ENCODE results near the gene BCL2L15.

Gene BCL2L15

GRCh38 chr1:113887402-113888175 lies at the start of gene BCL2L15:
TSS of gene BCL2L15 (minus strand) at chr1:113887581. CDS start at chr1:113887375, 206 bp downstream.
- DNase-seq: no peak

GRCh38 chr1:113937146-113937545 lies 49.8 kb upstream of the BCL2L15 start:
- no peak for DNase-seq

- DNase-seq: peak; percentile 20
Observed at GRCh38 chr1:113935970-113936369, 48.6 kb upstream of the BCL2L15 start.

GRCh38 chr1:113935176-113935575 lies 47.8 kb upstream of the BCL2L15 start:
- no peak for DNase-seq

- no peak for DNase-seq
Observed at GRCh38 chr1:113934511-113935055, 47.2 kb upstream of the BCL2L15 start.

- no peak for DNase-seq
Observed at GRCh38 chr1:113934006-113934405, 46.6 kb upstream of the BCL2L15 start.

- peak; percentile 60 for DNase-seq
Observed at GRCh38 chr1:113931451-113931851, 44.1 kb upstream of the BCL2L15 start.

GRCh38 chr1:113930499-113931161 lies 43.2 kb upstream of the BCL2L15 start:
- DNase-seq: peak; percentile 77

- DNase-seq: peak; percentile 62
Observed at GRCh38 chr1:113929750-113930498, 42.5 kb upstream of the BCL2L15 start.

GRCh38 chr1:113928941-113929749 lies 41.8 kb upstream of the BCL2L15 start, which contains the start of gene HIPK1:
TSS of gene HIPK1 (plus strand) at chr1:113929324.
- DNase-seq: peak; percentile 94

GRCh38 chr1:113928187-113928930 lies 41.0 kb upstream of the BCL2L15 start:
- no peak for DNase-seq

GRCh38 chr1:113924473-113924872 lies 37.1 kb upstream of the BCL2L15 start:
- no peak for DNase-seq

- no peak for DNase-seq
Observed at GRCh38 chr1:113922957-113923356, 35.6 kb upstream of the BCL2L15 start.

GRCh38 chr1:113918243-113918642 lies 30.9 kb upstream of the BCL2L15 start:
- no peak for DNase-seq

GRCh38 chr1:113917400-113918082 lies 30.2 kb upstream of the BCL2L15 start:
- DNase-seq: no peak

- no peak for DNase-seq
Observed at GRCh38 chr1:113916974-113917373, 29.6 kb upstream of the BCL2L15 start.

GRCh38 chr1:113913887-113914664 lies 26.7 kb upstream of the BCL2L15 start:
- no peak for DNase-seq

- no peak for DNase-seq
Observed at GRCh38 chr1:113913312-113913668, 25.9 kb upstream of the BCL2L15 start.

GRCh38 chr1:113912594-113913311 lies 25.4 kb upstream of the BCL2L15 start:
- DNase-seq: no peak
